ENCODE results near the gene UROC1.

DNA sequence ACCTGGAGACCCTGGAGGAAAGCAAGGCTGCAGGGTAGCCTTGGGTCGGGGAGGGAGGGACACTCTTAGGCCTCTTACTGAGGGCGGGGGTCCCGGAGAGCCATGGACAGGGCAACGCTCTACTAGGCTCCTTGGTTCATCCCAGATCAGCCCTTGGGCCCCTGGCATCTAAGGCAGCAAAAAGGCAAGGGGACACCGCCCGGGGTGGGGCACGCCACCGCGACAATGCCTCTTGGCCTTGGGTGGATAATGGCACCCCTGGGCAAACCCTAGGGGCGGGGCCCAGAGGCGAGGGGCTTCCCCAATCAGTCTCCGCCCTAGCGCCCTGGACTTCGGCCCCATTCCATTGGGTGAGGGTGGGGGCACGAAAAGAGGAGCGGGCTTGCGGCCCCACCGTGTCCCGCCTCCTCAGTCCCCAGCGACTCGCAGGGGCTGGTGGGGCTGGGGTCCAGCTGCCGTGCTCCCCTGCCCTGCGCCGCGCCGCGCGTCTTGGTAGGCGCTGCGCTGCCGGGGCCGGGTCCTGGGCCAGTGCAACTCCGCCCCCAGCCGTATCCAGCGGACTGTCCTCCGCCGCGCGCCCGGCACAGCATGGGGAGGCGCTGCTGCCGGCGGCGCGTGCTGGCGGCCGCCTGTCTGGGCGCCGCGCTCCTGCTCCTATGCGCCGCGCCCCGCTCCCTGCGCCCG is 6.3 kb upstream of the UROC1 start, which contains the start of gene CHST13:
- TF ChIP-seq, protein P1, sequence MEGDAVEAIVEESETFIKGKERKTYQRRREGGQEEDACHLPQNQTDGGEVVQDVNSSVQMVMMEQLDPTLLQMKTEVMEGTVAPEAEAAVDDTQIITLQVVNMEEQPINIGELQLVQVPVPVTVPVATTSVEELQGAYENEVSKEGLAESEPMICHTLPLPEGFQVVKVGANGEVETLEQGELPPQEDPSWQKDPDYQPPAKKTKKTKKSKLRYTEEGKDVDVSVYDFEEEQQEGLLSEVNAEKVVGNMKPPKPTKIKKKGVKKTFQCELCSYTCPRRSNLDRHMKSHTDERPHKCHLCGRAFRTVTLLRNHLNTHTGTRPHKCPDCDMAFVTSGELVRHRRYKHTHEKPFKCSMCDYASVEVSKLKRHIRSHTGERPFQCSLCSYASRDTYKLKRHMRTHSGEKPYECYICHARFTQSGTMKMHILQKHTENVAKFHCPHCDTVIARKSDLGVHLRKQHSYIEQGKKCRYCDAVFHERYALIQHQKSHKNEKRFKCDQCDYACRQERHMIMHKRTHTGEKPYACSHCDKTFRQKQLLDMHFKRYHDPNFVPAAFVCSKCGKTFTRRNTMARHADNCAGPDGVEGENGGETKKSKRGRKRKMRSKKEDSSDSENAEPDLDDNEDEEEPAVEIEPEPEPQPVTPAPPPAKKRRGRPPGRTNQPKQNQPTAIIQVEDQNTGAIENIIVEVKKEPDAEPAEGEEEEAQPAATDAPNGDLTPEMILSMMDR (conservative IDR thresholded peaks at IDR 0.05; ENCODE audit: low read length): no peak
- no peak for TF ChIP-seq EZH2phosphoT487 (IDR thresholded peaks at IDR 0.05; ENCODE audit: borderline replicate concordance, low read depth, low read length)

Data from OCI-LY7 (cell line).